ENCODE data around the gene MMP15. TPM values are rescaled to one million over a fixed set of nuclear protein-coding genes. Genes with fewer than 3 reads are reported as not detected.
"Not testable (repeated sequence)": the region's sequence is repeated elsewhere in the genome, so short reads cannot be mapped to it uniquely, and the experiment has no call there.

Gene MMP15
- total RNA-seq, 4 donors from 2014 or later = 5.7 to 10.0 (median 8.2) TPM

GRCh38 chr16:58070585-58070984, 45.0 kb downstream of the MMP15 start:
- DNase-seq (ENCODE audit: low spot score in 2 of 2) = no peak
- WGBS = 100% methylated on average over 3 of the region's 4 CpGs
- no peaks in the 10 kb centered on the region for H3K36me3 ChIP-seq

DNA sequence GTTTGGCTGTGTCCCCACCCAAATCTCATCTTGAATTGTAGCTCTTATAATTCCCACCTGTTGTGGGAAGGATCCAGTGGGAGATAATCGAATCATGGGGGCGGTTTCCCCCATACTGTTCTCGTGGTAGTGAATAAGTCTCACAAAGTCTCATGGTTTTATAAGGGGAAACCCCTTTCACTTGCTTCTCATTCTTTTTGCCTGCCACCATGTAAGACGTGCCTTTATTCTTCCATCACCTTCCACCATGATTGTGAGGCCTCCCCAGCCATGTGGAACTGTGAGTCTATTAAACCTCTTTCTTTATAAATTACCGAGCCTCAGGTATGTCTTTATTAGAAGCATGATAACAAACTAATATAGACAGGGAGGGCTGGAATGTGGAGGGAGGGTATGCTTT, 46.6 kb downstream of the MMP15 start:
- not testable (repeated sequence) for H3K4me3 ChIP-seq; H3K27me3 ChIP-seq; H3K27ac ChIP-seq; H3K9me3 ChIP-seq; H3K36me3 ChIP-seq; DNase-seq (ENCODE audit: low spot score in 2 of 2); H3K4me1 ChIP-seq
- WGBS = 89% methylated on average over 5 of the region's 5 CpGs

More at GRCh38 chr16:58070585-58070984, 45.0 kb downstream of the MMP15 start:
- Histone ChIP-seq H3K4me3 (no peak overlapping the region), H3K27ac (no peak overlapping the region), H3K4me1 (no peaks in the 10 kb centered on the region), H3K27me3 (no peaks in the 10 kb centered on the region), H3K9me3 (no peaks in the 10 kb centered on the region)
- TF ChIP-seq, protein P1, sequence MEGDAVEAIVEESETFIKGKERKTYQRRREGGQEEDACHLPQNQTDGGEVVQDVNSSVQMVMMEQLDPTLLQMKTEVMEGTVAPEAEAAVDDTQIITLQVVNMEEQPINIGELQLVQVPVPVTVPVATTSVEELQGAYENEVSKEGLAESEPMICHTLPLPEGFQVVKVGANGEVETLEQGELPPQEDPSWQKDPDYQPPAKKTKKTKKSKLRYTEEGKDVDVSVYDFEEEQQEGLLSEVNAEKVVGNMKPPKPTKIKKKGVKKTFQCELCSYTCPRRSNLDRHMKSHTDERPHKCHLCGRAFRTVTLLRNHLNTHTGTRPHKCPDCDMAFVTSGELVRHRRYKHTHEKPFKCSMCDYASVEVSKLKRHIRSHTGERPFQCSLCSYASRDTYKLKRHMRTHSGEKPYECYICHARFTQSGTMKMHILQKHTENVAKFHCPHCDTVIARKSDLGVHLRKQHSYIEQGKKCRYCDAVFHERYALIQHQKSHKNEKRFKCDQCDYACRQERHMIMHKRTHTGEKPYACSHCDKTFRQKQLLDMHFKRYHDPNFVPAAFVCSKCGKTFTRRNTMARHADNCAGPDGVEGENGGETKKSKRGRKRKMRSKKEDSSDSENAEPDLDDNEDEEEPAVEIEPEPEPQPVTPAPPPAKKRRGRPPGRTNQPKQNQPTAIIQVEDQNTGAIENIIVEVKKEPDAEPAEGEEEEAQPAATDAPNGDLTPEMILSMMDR (IDR thresholded peaks at IDR 0.05) = no peak
- TF ChIP-seq EP300 (IDR thresholded peaks at IDR 0.05) (no peak), POLR2AphosphoS5 (IDR thresholded peaks at IDR 0.05) (no peak), POLR2A (IDR thresholded peaks at IDR 0.05) (no peak)

GRCh38 chr16:58073086-58073485, 47.5 kb downstream of the MMP15 start:
- DNase-seq (ENCODE audit: low spot score in 2 of 2); H3K9me3 ChIP-seq; H3K36me3 ChIP-seq; H3K4me1 ChIP-seq; H3K27me3 ChIP-seq; H3K4me3 ChIP-seq; H3K27ac ChIP-seq: not testable (repeated sequence)
- 98% methylated on average over 2 of the region's 2 CpGs for WGBS

DNA sequence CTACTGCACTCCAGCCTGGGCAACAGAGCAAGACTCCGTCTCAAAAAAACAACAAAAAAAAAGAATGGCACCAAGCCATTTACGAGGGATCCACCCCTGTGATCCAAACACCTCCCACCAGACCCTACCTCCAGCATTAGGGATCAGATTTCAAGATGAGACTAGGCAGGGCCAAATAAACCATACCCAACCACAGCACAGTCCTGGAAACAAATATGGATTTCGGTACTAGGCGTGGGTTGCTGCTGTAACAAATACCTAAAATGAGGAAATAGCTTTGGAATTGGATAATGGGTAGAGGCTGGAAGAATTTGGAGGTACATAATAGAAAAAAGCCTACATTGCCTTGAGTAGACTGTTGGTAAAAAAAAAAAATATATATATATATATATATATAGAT, 49.1 kb downstream of the MMP15 start:
- no peak for DNase-seq (ENCODE audit: low spot score in 2 of 2)
- Histone ChIP-seq H3K27ac (no peak overlapping the region), H3K4me3 (no peak overlapping the region), H3K36me3 (no peaks in the 10 kb centered on the region), H3K9me3 (no peaks in the 10 kb centered on the region), H3K4me1 (no peaks in the 10 kb centered on the region), H3K27me3 (no peaks in the 10 kb centered on the region)
- TF ChIP-seq POLR2A (IDR thresholded peaks at IDR 0.05) = no peak
- WGBS = 83% methylated on average over 4 of the region's 4 CpGs

DNA sequence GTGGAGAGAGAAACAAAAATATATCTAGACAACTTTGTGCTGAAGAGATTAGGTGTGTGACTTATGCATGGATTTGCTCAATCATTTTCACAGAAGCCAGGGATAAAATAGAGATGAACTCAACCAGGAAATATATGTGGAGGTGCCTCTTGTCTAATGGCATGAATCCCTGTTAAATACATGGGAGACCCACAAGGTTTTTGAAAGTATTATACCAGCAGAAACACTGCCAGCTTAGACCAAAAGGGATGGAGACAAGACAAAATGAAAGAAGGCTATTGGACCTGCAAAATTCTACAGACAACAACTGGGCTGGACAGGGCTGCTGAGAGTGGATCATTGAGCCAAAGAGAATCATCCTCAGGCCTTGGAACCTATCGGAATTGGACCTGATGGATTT, 51.0 kb downstream of the MMP15 start:
- no peak overlapping the region for H3K27ac ChIP-seq
- H3K9me3 ChIP-seq = no peaks in the 10 kb centered on the region
- no peak for TF ChIP-seq POLR2AphosphoS5 (IDR thresholded peaks at IDR 0.05)
- no peak for TF ChIP-seq POLR2A (IDR thresholded peaks at IDR 0.05)
- no peak for TF ChIP-seq EP300 (IDR thresholded peaks at IDR 0.05)
- TF ChIP-seq, protein P1 (IDR thresholded peaks at IDR 0.05) = no peak
- no peaks in the 10 kb centered on the region for H3K4me1 ChIP-seq
- 95% methylated on average over 1 of the region's 1 CpG for WGBS
- H3K27me3 ChIP-seq = no peaks in the 10 kb centered on the region
- H3K36me3 ChIP-seq = no peaks in the 10 kb centered on the region
- H3K4me3 ChIP-seq = no peak overlapping the region
- DNase-seq (ENCODE audit: low spot score in 2 of 2) = no peak

GRCh38 chr16:58077796-58078195, 52.2 kb downstream of the MMP15 start:
- Histone ChIP-seq H3K4me1 (no peaks in the 10 kb centered on the region), H3K27ac (no peak overlapping the region), H3K27me3 (no peaks in the 10 kb centered on the region), H3K4me3 (no peak overlapping the region), H3K36me3 (no peaks in the 10 kb centered on the region), H3K9me3 (no peaks in the 10 kb centered on the region)
- TF ChIP-seq EP300 (IDR thresholded peaks at IDR 0.05) (no peak), POLR2A (IDR thresholded peaks at IDR 0.05) (no peak), POLR2AphosphoS5 (IDR thresholded peaks at IDR 0.05) (no peak)
- TF ChIP-seq, protein P1 (IDR thresholded peaks at IDR 0.05) = no peak
- 64% methylated on average over 8 of the region's 8 CpGs for WGBS
- no peak for DNase-seq (ENCODE audit: low spot score in 2 of 2)

- not testable (repeated sequence) for H3K9me3 ChIP-seq; H3K36me3 ChIP-seq; H3K4me3 ChIP-seq; H3K27me3 ChIP-seq; H3K27ac ChIP-seq; DNase-seq (ENCODE audit: low spot score in 2 of 2); H3K4me1 ChIP-seq
- 78% methylated on average over 5 of the region's 5 CpGs for WGBS
These were observed 55.1 kb downstream of the MMP15 start for GRCh38 chr16:58080657-58081056.
